Spleen (tissue), 11 donors: Measurements from ENCODE around the gene CCRL2. TPM values are rescaled to one million over a fixed set of nuclear protein-coding genes. Genes with fewer than 3 reads are reported as not detected.
"Not testable (repeated sequence)": the region's sequence is repeated elsewhere in the genome, so short reads cannot be mapped to it uniquely, and the experiment has no call there.

Experiments
- DNase-seq: peaks from one replicate; pipeline ENCODE4 v3.0.0-alpha.2; 2020
- H3K27ac ChIP-seq, 8 donors: fragments of 200-600 bp; sonication (generic) in 7 of 8; 1 replicate in 4 of 8; 2 replicates in 4 of 8; pipeline versions ENCODE4 v1.5.0 to v1.8.0; 2016 to 2021; ENCODE audit warnings: inconsistent platforms in 4 of 8, mild to moderate bottlenecking in 4 of 8, moderate library complexity in 1 of 8
- H3K27me3 ChIP-seq, 7 donors: fragments of 200-600 bp; sonication (generic) in 6 of 7; replicated peaks in 1 of 7; 1 replicate in 4 of 7; 2 replicates in 3 of 7; pipeline versions ENCODE4 v1.5.0 to v1.8.0; 2016 to 2021; ENCODE audit warnings: inconsistent platforms in 3 of 7, mild to moderate bottlenecking in 1 of 7
- H3K36me3 ChIP-seq, 6 donors: fragments of 200-600 bp; sonication (generic) in 5 of 6; 1 replicate in 4 of 6; 2 replicates in 2 of 6; pipeline versions ENCODE4 v1.5.0 to v1.8.0; 2016 to 2021; ENCODE audit warnings: inconsistent platforms in 2 of 6
- H3K4me1 ChIP-seq, 6 donors: fragments of 200-600 bp; sonication (generic) in 5 of 6; 1 replicate in 3 of 6; 2 replicates in 3 of 6; pipeline versions ENCODE4 v1.5.0 to v1.8.0; 2016 to 2021; ENCODE audit warnings: inconsistent platforms in 3 of 6
- H3K4me3 ChIP-seq, 8 donors: fragments of 200-600 bp; sonication (generic) in 7 of 8; 1 replicate in 4 of 8; 2 replicates in 4 of 8; pipeline versions ENCODE4 v1.5.0 to v1.8.0; 2016 to 2021; ENCODE audit warnings: inconsistent platforms in 4 of 8, mild to moderate bottlenecking in 4 of 8, moderate library complexity in 2 of 8
- H3K9me3 ChIP-seq, 8 donors: fragments of 200-600 bp; sonication (generic) in 7 of 8; 1 replicate in 4 of 8; 2 replicates in 4 of 8; pipeline versions ENCODE4 v1.5.0 to v1.8.0; 2016 to 2021; ENCODE audit warnings: inconsistent platforms in 4 of 8
- POLR2A ChIP-seq, 3 donors: fragments of 450-650 bp; IDR thresholded peaks; one replicate each; pipeline ENCODE4 v1.5.1; 2017; ENCODE audit warnings: antibody characterized with exemption in 3 of 3, mild to moderate bottlenecking in 1 of 3
- POLR2AphosphoS5 ChIP-seq, 3 donors: sonication (generic); formaldehyde crosslinking; IDR thresholded peaks; one replicate each; pipeline ENCODE4 v1.5.1; 2017; ENCODE audit warnings: antibody characterized with exemption in 3 of 3
- WGBS, 5 donors: extraction: QIAGEN DNeasy Blood & Tissue Kit in 3 of 5; methylation state at CpG; one replicate each; pipeline versions ENCODE4 v1.1.5 to v1.1.7; 2013 to 2018; 5-methylcytosine and 5-hydroxymethylcytosine counted together
- intact Hi-C: fragments of 100-400 bp; cut with DNase I; formaldehyde crosslinking; loops from one replicate; pipeline ENCODE4 v1.15.0; 2023; ENCODE audit warnings: low total_unique reads
- polyA plus RNA-seq, 3 donors: library from polyadenylated mRNA; stranded (reverse); fragments of 200-250 nt; gene quantifications; one replicate each; pipeline ENCODE4 v1.2.1, GENCODE V29; 2013
- total RNA-seq, 7 donors: library from RNA; depleted of rRNA in 3 of 7; stranded (reverse); fragments of >200 nt in 3 of 7; fragmentation: NEBNext Ultra II Directional in 4 of 7; extraction: Animal tissue kit (Norgen Biotek cat#: 25700) in 4 of 7; gene quantifications; one replicate each; pipeline versions ENCODE4 v1.1.0 to v1.2.1, GENCODE V29; 2016 to 2021
- TF ChIP-seq, protein P1 (sequence below), 11 experiments: fragments of 200-600 bp in 7 of 11; fragments of 450-650 bp in 4 of 11; sonication (generic) in 4 of 11; IDR thresholded peaks in 8 of 11; conservative IDR thresholded peaks in 3 of 11; 1 replicate in 7 of 11; 2 replicates in 4 of 11; pipeline versions ENCODE4 v1.4.0 to v1.8.0; 2016 to 2021; ENCODE audit warnings: antibody characterized with exemption in 11 of 11, inconsistent platforms in 4 of 11, mild to moderate bottlenecking in 1 of 11
- donor health status: healthy with polysubstance abuse.
- donor health status: DM: no; HTN: no; CAD: no; lungs with moderate emphysema.
- donor health status: DM: no; HTN: no; CAD: no.
- donor health status: Bipolar disorder and iron deficiency.
- donor health status: healthy.
- donor health status: DM: no; HTN: no; CAD: no.
- donor health status: DM: yes; HTN: yes; CAD: no.

The CCRL2 gene
- total and polyA plus RNA-seq, 10 donors = 4.8 to 21.7 (median 13.3) TPM

DNA sequence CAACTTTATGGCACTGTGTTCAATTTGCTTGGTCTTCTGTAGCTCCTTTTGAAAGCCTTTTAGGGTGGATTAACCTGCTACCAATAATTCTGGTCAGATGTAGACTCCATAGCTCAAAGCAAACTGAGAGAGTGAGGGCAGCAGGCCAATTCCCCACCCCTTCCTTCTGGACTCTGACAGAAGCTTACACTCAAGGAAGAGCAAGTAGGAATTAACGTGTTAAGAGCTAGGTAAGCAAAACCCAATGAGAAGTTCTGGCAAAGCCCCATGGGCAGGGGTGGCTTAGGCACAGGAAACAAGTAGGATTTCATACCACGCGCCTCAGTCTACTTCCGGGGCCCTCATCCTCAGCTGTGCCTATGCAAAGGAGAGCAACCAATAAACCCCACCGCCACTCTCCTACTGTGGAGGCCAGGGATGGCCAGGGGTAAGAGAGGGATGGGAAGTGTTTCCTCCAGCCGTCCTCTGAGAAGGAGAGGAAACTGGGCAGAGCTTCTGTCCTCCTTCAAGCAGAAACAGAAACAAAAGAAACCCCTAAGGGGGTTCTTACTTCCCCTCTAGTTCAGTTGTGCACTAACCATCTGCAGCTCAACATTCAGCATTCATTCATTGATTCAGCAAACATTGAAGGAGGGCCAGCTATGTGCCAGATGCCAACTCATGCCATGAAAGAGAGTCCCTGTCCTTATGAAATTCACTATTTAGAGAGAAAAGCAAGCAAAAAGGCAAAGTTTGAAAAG, 23.7 kb upstream of the CCRL2 start:
- intact Hi-C loops = no loop called here
- TF ChIP-seq POLR2A (IDR thresholded peaks at IDR 0.05) = no peak
- TF ChIP-seq POLR2AphosphoS5 (IDR thresholded peaks at IDR 0.05) = no peak
- TF ChIP-seq, protein P1, sequence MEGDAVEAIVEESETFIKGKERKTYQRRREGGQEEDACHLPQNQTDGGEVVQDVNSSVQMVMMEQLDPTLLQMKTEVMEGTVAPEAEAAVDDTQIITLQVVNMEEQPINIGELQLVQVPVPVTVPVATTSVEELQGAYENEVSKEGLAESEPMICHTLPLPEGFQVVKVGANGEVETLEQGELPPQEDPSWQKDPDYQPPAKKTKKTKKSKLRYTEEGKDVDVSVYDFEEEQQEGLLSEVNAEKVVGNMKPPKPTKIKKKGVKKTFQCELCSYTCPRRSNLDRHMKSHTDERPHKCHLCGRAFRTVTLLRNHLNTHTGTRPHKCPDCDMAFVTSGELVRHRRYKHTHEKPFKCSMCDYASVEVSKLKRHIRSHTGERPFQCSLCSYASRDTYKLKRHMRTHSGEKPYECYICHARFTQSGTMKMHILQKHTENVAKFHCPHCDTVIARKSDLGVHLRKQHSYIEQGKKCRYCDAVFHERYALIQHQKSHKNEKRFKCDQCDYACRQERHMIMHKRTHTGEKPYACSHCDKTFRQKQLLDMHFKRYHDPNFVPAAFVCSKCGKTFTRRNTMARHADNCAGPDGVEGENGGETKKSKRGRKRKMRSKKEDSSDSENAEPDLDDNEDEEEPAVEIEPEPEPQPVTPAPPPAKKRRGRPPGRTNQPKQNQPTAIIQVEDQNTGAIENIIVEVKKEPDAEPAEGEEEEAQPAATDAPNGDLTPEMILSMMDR (IDR thresholded peaks at IDR 0.05 in 8 of 11, conservative IDR thresholded peaks at IDR 0.05 in 3 of 11) = no peak
- Histone ChIP-seq H3K36me3 (no peaks in the 10 kb centered on the region), H3K9me3 (peaks cover 0 to 8% (median 0%) of the 10 kb centered on the region in 8 donors), H3K27ac (peak overlapping the region in 5 of 8 donors; percentile 48 to 72 (median 61)), H3K4me1 (peaks cover 22 to 63% (median 52%) of the 10 kb centered on the region in 6 donors), H3K4me3 (peak overlapping the region in 1 of 8 donors; percentile 0), H3K27me3 (no peaks in the 10 kb centered on the region)
- DNase-seq = no peak
- 29 to 57% (median 49%) methylated on average over 6 of the region's 6 CpGs for WGBS, 5 donors

DNA sequence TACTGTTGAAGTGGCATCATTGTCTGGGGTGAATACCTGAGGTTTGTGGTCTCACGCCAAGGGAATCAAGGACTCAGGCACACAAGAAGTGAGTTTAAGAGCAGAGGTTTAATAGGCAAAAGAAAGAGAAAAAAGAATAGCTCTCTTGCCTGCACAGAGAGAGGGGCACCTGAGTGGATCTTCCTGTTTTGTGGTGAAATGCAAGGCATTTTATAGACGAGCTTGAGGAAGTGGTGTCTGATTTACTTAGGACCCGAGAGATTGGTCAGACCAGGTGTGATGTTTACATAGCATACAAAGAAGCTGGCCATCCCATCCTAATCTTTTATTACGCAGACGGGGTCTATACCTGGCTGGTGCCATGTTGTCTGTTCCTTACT, 23.1 kb upstream of the CCRL2 start:
- no peaks in the 10 kb centered on the region for H3K27me3 ChIP-seq
- H3K27ac ChIP-seq = peak overlapping the region in 5 of 8 donors; percentile 48 to 72 (median 61)
- no peak for TF ChIP-seq POLR2AphosphoS5 (IDR thresholded peaks at IDR 0.05)
- no peak for TF ChIP-seq POLR2A (IDR thresholded peaks at IDR 0.05)
- TF ChIP-seq, protein P1 (IDR thresholded peaks at IDR 0.05 in 8 of 11, conservative IDR thresholded peaks at IDR 0.05 in 3 of 11) = no peak
- H3K36me3 ChIP-seq = no peaks in the 10 kb centered on the region
- peaks cover 0 to 8% (median 0%) of the 10 kb centered on the region in 8 donors for H3K9me3 ChIP-seq
- peaks cover 19 to 60% (median 50%) of the 10 kb centered on the region in 6 donors for H3K4me1 ChIP-seq
- intact Hi-C loops = no loop called here
- peak overlapping the region in 1 of 8 donors; percentile 0 for H3K4me3 ChIP-seq
- WGBS, 5 donors = 37 to 54% (median 49%) methylated on average over 5 of the region's 5 CpGs
- DNase-seq = no peak

DNA sequence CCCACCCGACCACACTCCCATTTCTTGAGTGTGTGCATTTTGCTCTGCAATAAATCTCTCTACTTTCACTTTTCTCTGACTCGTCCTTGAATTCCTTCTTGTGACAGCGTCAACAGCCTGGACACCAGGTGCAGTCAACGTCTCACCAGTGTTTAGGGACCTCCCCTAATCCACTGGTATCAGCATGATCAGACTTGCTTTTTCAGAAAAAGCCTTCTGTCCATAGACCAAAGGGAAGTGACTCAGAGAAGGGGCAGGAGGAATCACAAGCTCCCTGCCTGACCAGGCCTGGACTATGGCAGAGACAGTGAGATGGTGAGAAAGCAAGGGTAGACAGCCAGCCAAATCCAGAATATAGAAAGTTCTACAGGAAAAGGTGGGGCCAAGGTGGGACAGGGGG, 20.9 kb upstream of the CCRL2 start:
- no peak overlapping the region for H3K4me3 ChIP-seq
- H3K27ac ChIP-seq = no peak overlapping the region
- intact Hi-C loops = no loop called here
- 21 to 25% (median 22%) methylated on average over 4 of the region's 4 CpGs for WGBS, 5 donors
- no peaks in the 10 kb centered on the region for H3K27me3 ChIP-seq
- H3K4me1 ChIP-seq = peaks cover 4 to 39% (median 32%) of the 10 kb centered on the region in 6 donors
- H3K36me3 ChIP-seq = no peaks in the 10 kb centered on the region
- peaks cover 0 to 8% (median 0%) of the 10 kb centered on the region in 8 donors for H3K9me3 ChIP-seq
- TF ChIP-seq, protein P1 (IDR thresholded peaks at IDR 0.05 in 8 of 11, conservative IDR thresholded peaks at IDR 0.05 in 3 of 11) = no peak
- TF ChIP-seq POLR2AphosphoS5 (IDR thresholded peaks at IDR 0.05) = no peak
- no peak for TF ChIP-seq POLR2A (IDR thresholded peaks at IDR 0.05)
- DNase-seq = no peak

DNA sequence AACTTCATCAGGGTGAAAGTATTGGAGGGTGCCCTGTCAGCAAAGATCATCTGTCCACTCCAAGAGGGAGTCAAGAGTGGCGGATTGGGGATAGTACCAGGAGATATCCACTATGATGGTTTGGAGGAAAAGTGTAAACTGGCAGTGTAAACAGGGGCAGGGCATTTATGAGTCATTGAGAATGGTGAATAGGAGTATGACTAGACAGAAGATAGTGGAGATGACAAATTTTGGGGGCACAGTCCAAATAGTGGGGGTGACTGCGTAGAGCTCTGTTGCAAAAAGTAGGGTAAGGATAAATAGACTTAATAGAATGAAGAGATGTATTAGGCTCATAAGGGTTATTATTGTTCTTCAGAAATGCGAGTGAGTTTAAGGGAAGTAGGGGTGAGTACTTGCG, 18.2 kb upstream of the CCRL2 start:
- H3K9me3 ChIP-seq, H3K27me3 ChIP-seq, H3K27ac ChIP-seq, intact Hi-C loops, DNase-seq, H3K4me3 ChIP-seq, H3K36me3 ChIP-seq: not testable (repeated sequence)
- WGBS, 5 donors = 89 to 95% (median 92%) methylated on average over 4 of the region's 4 CpGs
- H3K4me1 ChIP-seq = peaks cover under 1 to 30% (median 22%) of the 10 kb centered on the region in 6 donors
